ENCODE measurements around the gene DTD1.

DNA sequence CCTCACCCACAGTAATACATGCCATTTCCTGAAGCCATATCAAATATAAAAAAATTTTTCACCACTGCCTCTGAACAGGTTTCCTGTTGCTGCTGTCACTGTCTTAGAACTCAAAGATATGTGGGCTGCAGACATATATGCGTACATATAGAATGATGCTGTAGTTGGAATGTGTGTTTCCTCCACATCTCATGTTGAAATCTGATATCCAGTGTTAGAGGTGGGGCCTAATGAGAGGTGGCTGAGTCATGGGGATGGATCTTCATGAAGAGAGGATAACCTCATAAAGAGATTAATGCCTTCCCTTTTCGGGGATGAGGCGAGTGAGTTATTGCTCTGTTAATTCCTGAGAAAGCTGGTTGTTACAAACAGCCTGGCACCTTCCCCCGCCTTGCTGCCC is 218.0 kb downstream of the DTD1 start:
- TF ChIP-seq, protein P1, sequence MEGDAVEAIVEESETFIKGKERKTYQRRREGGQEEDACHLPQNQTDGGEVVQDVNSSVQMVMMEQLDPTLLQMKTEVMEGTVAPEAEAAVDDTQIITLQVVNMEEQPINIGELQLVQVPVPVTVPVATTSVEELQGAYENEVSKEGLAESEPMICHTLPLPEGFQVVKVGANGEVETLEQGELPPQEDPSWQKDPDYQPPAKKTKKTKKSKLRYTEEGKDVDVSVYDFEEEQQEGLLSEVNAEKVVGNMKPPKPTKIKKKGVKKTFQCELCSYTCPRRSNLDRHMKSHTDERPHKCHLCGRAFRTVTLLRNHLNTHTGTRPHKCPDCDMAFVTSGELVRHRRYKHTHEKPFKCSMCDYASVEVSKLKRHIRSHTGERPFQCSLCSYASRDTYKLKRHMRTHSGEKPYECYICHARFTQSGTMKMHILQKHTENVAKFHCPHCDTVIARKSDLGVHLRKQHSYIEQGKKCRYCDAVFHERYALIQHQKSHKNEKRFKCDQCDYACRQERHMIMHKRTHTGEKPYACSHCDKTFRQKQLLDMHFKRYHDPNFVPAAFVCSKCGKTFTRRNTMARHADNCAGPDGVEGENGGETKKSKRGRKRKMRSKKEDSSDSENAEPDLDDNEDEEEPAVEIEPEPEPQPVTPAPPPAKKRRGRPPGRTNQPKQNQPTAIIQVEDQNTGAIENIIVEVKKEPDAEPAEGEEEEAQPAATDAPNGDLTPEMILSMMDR (IDR thresholded peaks at IDR 0.05): no peak
- TF ChIP-seq POLR2A (IDR thresholded peaks at IDR 0.05): no peak
